ENCODE measurements around the gene SMOC2. TPM values are rescaled to one million over a fixed set of nuclear protein-coding genes. Genes with fewer than 3 reads are reported as not detected.

Gene SMOC2
- total RNA-seq, 3 donors from 2014 or later = 14.4 to 67.2 (median 63.6) TPM

DNA sequence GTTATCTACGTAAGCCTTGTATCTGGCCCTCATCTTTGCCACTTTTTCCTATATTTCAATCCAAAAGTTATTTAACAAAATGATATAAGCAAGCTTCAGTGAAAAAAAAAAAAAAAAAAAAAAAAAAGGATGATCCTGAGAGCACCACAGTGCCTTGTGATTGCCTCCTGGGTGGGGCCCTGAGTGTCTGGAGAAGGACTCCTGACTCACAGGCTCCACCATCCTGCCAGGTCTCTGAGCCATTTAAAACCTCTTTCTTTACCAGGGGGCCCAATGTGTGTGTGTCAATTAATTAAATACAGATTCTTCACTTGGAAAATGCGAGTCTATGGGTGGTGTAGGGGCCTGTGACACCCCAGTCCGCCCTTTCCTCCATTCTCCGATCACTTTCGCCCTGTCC is 105.2 kb downstream of the SMOC2 start:
- Histone ChIP-seq H3K27me3 (no peaks in the 10 kb centered on the region), H3K27ac (peak overlapping the region in 1 of 2 donors; percentile 76), H3K4me3 (no peak overlapping the region), H3K4me1 (no peaks in the 10 kb centered on the region), H3K9me3 (no peaks in the 10 kb centered on the region), H3K36me3 (no peaks in the 10 kb centered on the region)
- no peak for DNase-seq (ENCODE audit: low spot score in 2 of 2)
- intact Hi-C loops (cut with DNase I; ENCODE audit: low total_unique reads) = no loop called here
- TF ChIP-seq, protein P1, sequence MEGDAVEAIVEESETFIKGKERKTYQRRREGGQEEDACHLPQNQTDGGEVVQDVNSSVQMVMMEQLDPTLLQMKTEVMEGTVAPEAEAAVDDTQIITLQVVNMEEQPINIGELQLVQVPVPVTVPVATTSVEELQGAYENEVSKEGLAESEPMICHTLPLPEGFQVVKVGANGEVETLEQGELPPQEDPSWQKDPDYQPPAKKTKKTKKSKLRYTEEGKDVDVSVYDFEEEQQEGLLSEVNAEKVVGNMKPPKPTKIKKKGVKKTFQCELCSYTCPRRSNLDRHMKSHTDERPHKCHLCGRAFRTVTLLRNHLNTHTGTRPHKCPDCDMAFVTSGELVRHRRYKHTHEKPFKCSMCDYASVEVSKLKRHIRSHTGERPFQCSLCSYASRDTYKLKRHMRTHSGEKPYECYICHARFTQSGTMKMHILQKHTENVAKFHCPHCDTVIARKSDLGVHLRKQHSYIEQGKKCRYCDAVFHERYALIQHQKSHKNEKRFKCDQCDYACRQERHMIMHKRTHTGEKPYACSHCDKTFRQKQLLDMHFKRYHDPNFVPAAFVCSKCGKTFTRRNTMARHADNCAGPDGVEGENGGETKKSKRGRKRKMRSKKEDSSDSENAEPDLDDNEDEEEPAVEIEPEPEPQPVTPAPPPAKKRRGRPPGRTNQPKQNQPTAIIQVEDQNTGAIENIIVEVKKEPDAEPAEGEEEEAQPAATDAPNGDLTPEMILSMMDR (IDR thresholded peaks at IDR 0.05) = no peak
- TF ChIP-seq POLR2AphosphoS5 (IDR thresholded peaks at IDR 0.05) = no peak
- no peak for TF ChIP-seq POLR2A (IDR thresholded peaks at IDR 0.05)

DNA sequence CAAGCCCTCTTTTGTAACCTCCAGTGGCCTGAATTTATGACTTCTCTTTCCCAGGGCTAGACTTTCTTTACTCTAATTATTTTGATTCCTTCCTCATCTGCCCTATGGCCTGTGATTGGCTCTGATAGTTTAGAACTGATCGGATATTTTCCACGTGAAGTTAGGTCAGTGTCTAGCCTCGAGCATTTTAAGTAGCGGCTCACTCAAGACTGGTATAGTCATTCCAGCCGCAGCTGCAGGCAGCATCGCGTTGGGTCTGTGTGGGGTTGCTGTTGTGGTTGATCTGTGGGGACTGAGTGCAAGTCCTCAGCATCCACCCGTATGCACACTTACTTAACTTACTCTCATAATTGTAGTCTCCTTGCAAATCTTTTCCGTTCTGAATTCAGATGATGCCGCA is 105.7 kb downstream of the SMOC2 start:
- H3K9me3 ChIP-seq = no peaks in the 10 kb centered on the region
- no peaks in the 10 kb centered on the region for H3K4me1 ChIP-seq
- H3K27me3 ChIP-seq = no peaks in the 10 kb centered on the region
- no peaks in the 10 kb centered on the region for H3K36me3 ChIP-seq
- no peak overlapping the region for H3K4me3 ChIP-seq
- no peak for DNase-seq (ENCODE audit: low spot score in 2 of 2)
- TF ChIP-seq POLR2AphosphoS5 (IDR thresholded peaks at IDR 0.05) = no peak
- TF ChIP-seq, protein P1 (IDR thresholded peaks at IDR 0.05) = no peak
- TF ChIP-seq POLR2A (IDR thresholded peaks at IDR 0.05) = no peak
- H3K27ac ChIP-seq = peak overlapping the region in 1 of 2 donors; percentile 76
- intact Hi-C loops (cut with DNase I; ENCODE audit: low total_unique reads) = no loop called here

GRCh38 chr6:168550326-168550725 is 109.3 kb downstream of the SMOC2 start:
- H3K27me3 ChIP-seq = no peaks in the 10 kb centered on the region
- H3K4me3 ChIP-seq = no peak overlapping the region
- no peak for TF ChIP-seq POLR2AphosphoS5 (IDR thresholded peaks at IDR 0.05)
- no peaks in the 10 kb centered on the region for H3K4me1 ChIP-seq
- H3K27ac ChIP-seq = no peak overlapping the region
- intact Hi-C loops (cut with DNase I; ENCODE audit: low total_unique reads) = no loop called here
- no peaks in the 10 kb centered on the region for H3K36me3 ChIP-seq
- H3K9me3 ChIP-seq = no peaks in the 10 kb centered on the region
- DNase-seq (ENCODE audit: low spot score in 2 of 2) = no peak

GRCh38 chr6:168554472-168554871 is 113.5 kb downstream of the SMOC2 start:
- intact Hi-C loops (cut with DNase I; ENCODE audit: low total_unique reads) = no loop called here
- Histone ChIP-seq H3K27me3 (no peaks in the 10 kb centered on the region), H3K36me3 (no peaks in the 10 kb centered on the region), H3K4me1 (no peaks in the 10 kb centered on the region), H3K27ac (no peak overlapping the region), H3K4me3 (no peak overlapping the region), H3K9me3 (no peaks in the 10 kb centered on the region)
- no peak for DNase-seq (ENCODE audit: low spot score in 2 of 2)
- TF ChIP-seq POLR2A (IDR thresholded peaks at IDR 0.05) (no peak), POLR2AphosphoS5 (IDR thresholded peaks at IDR 0.05) (no peak)
- TF ChIP-seq, protein P1 (IDR thresholded peaks at IDR 0.05) = no peak

GRCh38 chr6:168554898-168555617 is 114.1 kb downstream of the SMOC2 start:
- intact Hi-C loops (cut with DNase I; ENCODE audit: low total_unique reads) = no loop called here
- Histone ChIP-seq H3K9me3 (no peaks in the 10 kb centered on the region), H3K4me1 (no peaks in the 10 kb centered on the region), H3K4me3 (no peak overlapping the region), H3K36me3 (no peaks in the 10 kb centered on the region), H3K27ac (no peak overlapping the region), H3K27me3 (no peaks in the 10 kb centered on the region)
- DNase-seq (ENCODE audit: low spot score in 2 of 2) = no peak
- TF ChIP-seq, protein P1 (IDR thresholded peaks at IDR 0.05) = no peak
- TF ChIP-seq POLR2A (IDR thresholded peaks at IDR 0.05) (no peak), POLR2AphosphoS5 (IDR thresholded peaks at IDR 0.05) (no peak)

All from breast epithelium (tissue), 4 donors.